CD14-positive monocyte (primary cell): ENCODE measurements around the gene DEPDC5. TPM values are rescaled to one million over a fixed set of nuclear protein-coding genes. Genes with fewer than 3 reads are reported as not detected.
"Not testable (repeated sequence)": the region's sequence is repeated elsewhere in the genome, so short reads cannot be mapped to it uniquely, and the experiment has no call there.

Source experiments
- DNase-seq, 3 donors: peaks; one replicate each; pipeline ENCODE4 v3.0.0-alpha.2; 2011 to 2022
- H2AFZ ChIP-seq: 2 replicates; pipeline ENCODE4 v1.6.0; 2012; ENCODE audit warnings: mild to moderate bottlenecking, low read depth, low read length, inconsistent platforms; ENCODE audit not compliant: insufficient read depth, poor library complexity, severe bottlenecking
- H3K27ac ChIP-seq, 2 donors: 1 replicate in 1 of 2; 2 replicates in 1 of 2; pipeline ENCODE4 v1.5.1; 2012 to 2013; ENCODE audit warnings: low read length in 2 of 2, control low read depth in 1 of 2, inconsistent platforms in 1 of 2, low read depth in 1 of 2, mild to moderate bottlenecking in 1 of 2
- H3K27me3 ChIP-seq, 2 donors: one replicate each; pipeline versions ENCODE4 v1.6.0 to v1.6.1; 2011 to 2013; ENCODE audit warnings: low read length in 2 of 2; ENCODE audit not compliant: control insufficient read depth in 2 of 2, insufficient read depth in 2 of 2
- H3K36me3 ChIP-seq, 2 donors: replicated peaks in 1 of 2; 1 replicate in 1 of 2; 2 replicates in 1 of 2; pipeline versions ENCODE4 v1.5.1 to v1.6.1; 2012 to 2013; ENCODE audit warnings: low read length in 2 of 2, control low read depth in 1 of 2, inconsistent platforms in 1 of 2, mild to moderate bottlenecking in 1 of 2; ENCODE audit not compliant: insufficient read depth in 2 of 2, control insufficient read depth in 1 of 2
- H3K4me1 ChIP-seq, 2 donors: 1 replicate in 1 of 2; 2 replicates in 1 of 2; pipeline versions ENCODE4 v1.5.1 to v1.6.1; 2012 to 2013; ENCODE audit warnings: low read length in 2 of 2, control low read depth in 1 of 2, inconsistent platforms in 1 of 2, mild to moderate bottlenecking in 1 of 2, moderate library complexity in 1 of 2; ENCODE audit not compliant: insufficient read depth in 2 of 2, control insufficient read depth in 1 of 2
- H3K4me2 ChIP-seq: replicated peaks from 2 replicates; pipeline ENCODE3; 2012; ENCODE audit warnings: low read length, moderate library complexity, mild to moderate bottlenecking; ENCODE audit not compliant: poor library complexity, severe bottlenecking; ENCODE audit errors: extremely low read depth
- H3K4me3 ChIP-seq, 3 experiments: fragments of 200-600 bp in 1 of 3; sonication (generic) in 1 of 3; replicated peaks in 1 of 3; 1 replicate in 2 of 3; 2 replicates in 1 of 3; pipeline ENCODE4 v1.5.1; 2011 to 2013; ENCODE audit warnings: low read length in 3 of 3, mild to moderate bottlenecking in 3 of 3, control low read depth in 2 of 3, low read depth in 2 of 3, inconsistent platforms in 1 of 3, moderate library complexity in 1 of 3
- H3K79me2 ChIP-seq: 2 replicates; pipeline ENCODE4 v1.6.0; 2012; ENCODE audit warnings: mild to moderate bottlenecking, control low read depth, inconsistent platforms, low read length, moderate library complexity; ENCODE audit not compliant: insufficient read depth
- H3K9ac ChIP-seq: 2 replicates; pipeline ENCODE4 v1.6.0; 2017; ENCODE audit warnings: low read length, mild to moderate bottlenecking; ENCODE audit not compliant: insufficient read depth, poor library complexity, severe bottlenecking
- H3K9me3 ChIP-seq, 2 donors: replicated peaks in 1 of 2; 1 replicate in 1 of 2; 2 replicates in 1 of 2; pipeline versions ENCODE4 v1.5.1 to v1.6.1; 2012 to 2013; ENCODE audit warnings: low read length in 2 of 2, control low read depth in 1 of 2; ENCODE audit not compliant: control insufficient read depth in 1 of 2, insufficient read depth in 1 of 2
- H4K20me1 ChIP-seq: 2 replicates; pipeline ENCODE4 v1.6.0; 2012; ENCODE audit warnings: mild to moderate bottlenecking, low read length, control low read depth, moderate library complexity; ENCODE audit not compliant: insufficient read depth
- H3K27ac Mint-ChIP-seq, 7 donors: one replicate each; pipeline ENCODE4 v1.8.0; 2020; ENCODE audit warnings: mild to moderate bottlenecking in 7 of 7, mixed read lengths in 7 of 7, moderate library complexity in 6 of 7, inconsistent platforms in 2 of 7
- H3K27me3 Mint-ChIP-seq, 3 donors: one replicate each; pipeline ENCODE4 v1.8.0; 2021 to 2022; ENCODE audit warnings: low read depth in 3 of 3, mild to moderate bottlenecking in 3 of 3, mixed read lengths in 3 of 3, moderate library complexity in 3 of 3, inconsistent platforms in 1 of 3
- H3K36me3 Mint-ChIP-seq, 2 donors: one replicate each; pipeline ENCODE4 v1.8.0; 2020; ENCODE audit warnings: mixed read lengths in 2 of 2, inconsistent platforms in 1 of 2, mild to moderate bottlenecking in 1 of 2
- H3K4me1 Mint-ChIP-seq: one replicate; pipeline ENCODE4 v1.8.0; 2020; ENCODE audit warnings: mild to moderate bottlenecking, mixed read lengths
- H3K4me3 Mint-ChIP-seq, 2 donors: one replicate each; pipeline ENCODE4 v1.8.0; 2020; ENCODE audit warnings: mild to moderate bottlenecking in 2 of 2, mixed read lengths in 2 of 2, moderate library complexity in 1 of 2
- H3K9me3 Mint-ChIP-seq, 7 donors: one replicate each; pipeline ENCODE4 v1.8.0; 2020 to 2022; ENCODE audit warnings: mixed read lengths in 7 of 7, mild to moderate bottlenecking in 6 of 7, moderate library complexity in 6 of 7, inconsistent platforms in 2 of 7
- CTCF ChIP-seq: fragments of 200-600 bp; IDR thresholded peaks from one replicate; pipeline ENCODE4 v1.8.0; 2022; ENCODE audit warnings: antibody characterized with exemption, mild to moderate bottlenecking
- WGBS: methylation state at CpG from one replicate; pipeline ENCODE4 v1.1.5; 2013; ENCODE audit warnings: missing lambda C conversion rate; ENCODE audit not compliant: insufficient coverage; 5-methylcytosine and 5-hydroxymethylcytosine counted together
- intact Hi-C, 2 donors: fragments of 100-400 bp; cut with micrococcal nuclease; formaldehyde crosslinking; loops; one replicate each; pipeline versions ENCODE4 v1.15.0 to v1.15.1; 2023
- polyA plus RNA-seq, 3 donors: library from polyadenylated mRNA; depleted of rRNA in 1 of 3; unstranded in 2 of 3; stranded (reverse) in 1 of 3; fragments of 300-500 nt in 2 of 3; fragments of >200 nt in 1 of 3; fragmentation: Illumina TruSeq in 2 of 3; gene quantifications; 1 replicate in 2 of 3; 2 replicates in 1 of 3; pipeline ENCODE4 v1.2.3, GENCODE V29; 2012 to 2021

The DEPDC5 gene
- polyA plus RNA-seq, 3 donors: 2.2 to 19.5 (median 4.1) TPM

DNA sequence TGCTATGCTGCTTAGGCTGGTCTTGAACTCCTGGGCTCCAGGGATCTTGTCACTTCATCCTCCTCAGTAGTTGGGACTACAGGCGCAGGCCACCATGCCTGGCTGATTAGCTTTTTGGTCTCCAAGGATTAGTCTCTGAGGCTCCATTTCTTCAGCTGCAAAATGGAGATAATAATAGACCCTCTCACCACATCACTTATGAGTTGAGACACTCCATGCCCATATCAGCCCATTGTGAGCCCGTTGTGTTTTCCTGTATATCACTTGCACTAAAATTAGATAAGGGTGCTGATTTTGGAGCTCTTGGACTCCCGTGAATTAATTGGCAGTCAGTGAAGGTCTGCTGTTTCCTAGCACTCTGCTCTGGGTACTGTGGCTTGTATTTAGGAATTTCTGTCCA lies 36.0 kb downstream of the DEPDC5 start:
- Histone ChIP-seq H3K79me2 (peaks cover 5% of the 10 kb centered on the region), H3K36me3 (peaks cover 25 to 42% of the 10 kb centered on the region in 2 donors), H3K9ac (no peak overlapping the region), H3K9me3 (no peaks in the 10 kb centered on the region), H3K27me3 (no peaks in the 10 kb centered on the region), H2AFZ (no peak overlapping the region), H3K4me3 (no peak overlapping the region), H3K4me2 (no peak overlapping the region), H3K27ac (peak overlapping the region in 1 of 2 donors; percentile 58), H3K4me1 (peaks cover 22% of the 10 kb centered on the region in 2 donors), H4K20me1 (no peaks in the 10 kb centered on the region)
- TF ChIP-seq CTCF: no peak
- H3K36me3 Mint-ChIP-seq: peaks cover 30 to 60% of the 10 kb centered on the region in 2 donors
- peak overlapping the region in 5 of 7 donors; percentile 14 to 68 (median 43) for H3K27ac Mint-ChIP-seq
- H3K9me3 Mint-ChIP-seq: no peaks in the 10 kb centered on the region
- H3K4me1 Mint-ChIP-seq: peaks cover 19% of the 10 kb centered on the region
- no peak for DNase-seq
- intact Hi-C loops: no loop called here
- H3K4me3 Mint-ChIP-seq: no peak overlapping the region
- no CpG with 5 or more reads among the region's 3 CpGs for WGBS
- H3K27me3 Mint-ChIP-seq: no peaks in the 10 kb centered on the region

DNA sequence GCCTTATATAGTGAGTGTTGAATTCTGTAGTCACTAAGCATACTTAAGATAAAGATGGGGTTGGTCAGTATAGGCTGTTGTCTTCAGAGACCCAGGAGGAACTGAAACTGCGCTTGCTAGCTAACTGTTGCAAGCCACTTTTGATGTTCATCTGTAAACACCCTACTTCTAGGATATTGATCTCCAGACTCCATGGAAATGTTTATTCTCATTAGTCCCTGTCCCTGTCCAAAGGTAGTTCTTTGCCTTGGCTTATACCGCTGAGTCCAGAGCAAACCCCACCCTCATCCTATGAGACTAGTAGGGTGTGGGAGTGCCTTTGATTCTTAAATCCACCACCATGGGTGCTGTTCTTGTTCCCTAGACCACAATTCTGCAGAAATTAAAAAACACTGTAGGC lies 36.4 kb downstream of the DEPDC5 start:
- H3K27me3 Mint-ChIP-seq: no peaks in the 10 kb centered on the region
- Histone ChIP-seq H3K4me1 (peaks cover 22% of the 10 kb centered on the region in 2 donors), H3K79me2 (peaks cover 5% of the 10 kb centered on the region), H4K20me1 (no peaks in the 10 kb centered on the region), H3K9me3 (no peaks in the 10 kb centered on the region), H3K27me3 (no peaks in the 10 kb centered on the region), H2AFZ (no peak overlapping the region), H3K36me3 (peaks cover 22 to 38% of the 10 kb centered on the region in 2 donors), H3K4me3 (no peak overlapping the region), H3K9ac (no peak overlapping the region), H3K27ac (peak overlapping the region; percentile 6 to 58), H3K4me2 (no peak overlapping the region)
- WGBS: no CpG with 5 or more reads among the region's 2 CpGs
- no peak for TF ChIP-seq CTCF
- H3K4me3 Mint-ChIP-seq: no peak overlapping the region
- DNase-seq: peak; percentile 7 to 29 (median 24)
- H3K9me3 Mint-ChIP-seq: no peaks in the 10 kb centered on the region
- H3K4me1 Mint-ChIP-seq: peaks cover 18% of the 10 kb centered on the region
- peaks cover 27 to 60% of the 10 kb centered on the region in 2 donors for H3K36me3 Mint-ChIP-seq
- intact Hi-C loops: no loop called here
- H3K27ac Mint-ChIP-seq: peak overlapping the region in 5 of 7 donors; percentile 55 to 70 (median 63)

GRCh38 chr22:31799358-31799757 lies 45.5 kb downstream of the DEPDC5 start:
- H3K27me3 ChIP-seq, H4K20me1 ChIP-seq, H3K4me3 Mint-ChIP-seq, DNase-seq, H3K79me2 ChIP-seq, H3K27ac Mint-ChIP-seq, H3K4me1 Mint-ChIP-seq, H3K4me2 ChIP-seq, H3K9ac ChIP-seq, H3K27ac ChIP-seq, H3K9me3 Mint-ChIP-seq, H2AFZ ChIP-seq, H3K4me3 ChIP-seq, H3K27me3 Mint-ChIP-seq, intact Hi-C loops, H3K4me1 ChIP-seq, H3K9me3 ChIP-seq: not testable (repeated sequence)
- peaks cover 54 to 87% of the 10 kb centered on the region in 2 donors for H3K36me3 Mint-ChIP-seq
- peaks cover 59 to 86% of the 10 kb centered on the region in 2 donors for H3K36me3 ChIP-seq
- 100% methylated on average over 1 of the region's 8 CpGs for WGBS
